ENCODE results near the gene CHST8.

- no peak for TF ChIP-seq TAF1 (IDR thresholded peaks at IDR 0.05; ENCODE audit: borderline replicate concordance, insufficient read depth, low read length)
- TF ChIP-seq POLR2AphosphoS5 (IDR thresholded peaks at IDR 0.05; ENCODE audit: low read depth, low read length) = no peak
These were observed 99.2 kb downstream of the CHST8 start for GRCh38 chr19:33720691-33721682.
